Stimulated activated CD4-positive, alpha-beta T cell treated with anti-CD3 and anti-CD28 coated beads, Interleukin-4, amount 100 ng/mL, for 24 hours (primary cell): Measurements from ENCODE around the gene SRP14.
"Not testable (repeated sequence)": the region's sequence is repeated elsewhere in the genome, so short reads cannot be mapped to it uniquely, and the experiment has no call there.

Experiments
- DNase-seq: peaks from one replicate; pipeline ENCODE4 v3.0.0-alpha.2; 2020

SRP14 gene

DNA sequence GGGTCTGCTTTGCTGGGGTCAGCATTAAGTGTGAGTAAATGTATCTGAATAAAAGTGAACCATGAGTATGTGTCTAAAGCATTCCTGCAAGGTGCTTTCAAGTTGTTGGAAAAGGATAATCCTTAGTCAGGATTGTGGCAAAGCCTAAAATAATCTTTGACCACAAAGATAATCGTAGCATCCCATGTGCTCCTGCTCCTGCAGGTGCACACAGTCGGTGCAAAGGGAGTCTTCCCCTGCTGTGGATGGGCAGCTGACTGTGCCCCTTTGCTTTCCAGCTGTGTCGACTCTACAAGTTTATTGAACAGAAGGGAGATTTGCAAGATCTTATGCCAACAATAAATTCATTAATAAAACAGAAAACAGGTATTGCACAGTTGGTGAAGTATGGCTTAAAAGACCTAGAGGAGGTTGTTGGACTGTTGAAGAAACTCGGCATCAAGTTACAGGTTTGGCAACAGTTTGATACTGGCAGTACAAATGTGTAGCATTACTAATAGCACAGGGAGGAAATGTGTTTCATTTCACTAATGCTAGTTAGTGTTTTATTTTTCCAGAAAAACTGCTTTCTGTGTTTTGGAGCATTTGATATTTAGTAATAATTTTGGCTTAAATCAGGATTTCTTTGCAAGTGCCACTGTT, 22.6 kb downstream of the SRP14 start:
- DNase-seq: no peak

GRCh38 chr15:40014390-40014789, 24.6 kb downstream of the SRP14 start:
- no peak for DNase-seq

DNA sequence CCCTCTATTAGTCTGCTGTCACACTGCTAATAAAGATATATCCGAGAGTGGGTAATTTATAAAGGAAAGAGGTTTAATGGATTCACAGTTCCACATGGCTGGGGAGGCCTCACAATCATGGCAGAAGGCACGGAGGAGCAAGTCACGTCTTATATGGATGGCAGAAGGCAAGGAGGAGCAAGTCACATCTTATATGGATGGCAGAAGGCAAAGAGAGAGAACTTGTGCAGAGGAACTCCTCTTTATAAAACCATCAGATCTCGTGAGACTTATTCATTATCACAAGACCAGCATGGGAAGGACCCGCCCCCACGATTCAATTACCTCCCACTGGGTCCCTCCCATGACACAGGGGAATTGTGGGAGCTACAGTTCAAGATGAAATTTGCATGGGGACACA, 25.6 kb downstream of the SRP14 start:
- not testable (repeated sequence) for DNase-seq

DNA sequence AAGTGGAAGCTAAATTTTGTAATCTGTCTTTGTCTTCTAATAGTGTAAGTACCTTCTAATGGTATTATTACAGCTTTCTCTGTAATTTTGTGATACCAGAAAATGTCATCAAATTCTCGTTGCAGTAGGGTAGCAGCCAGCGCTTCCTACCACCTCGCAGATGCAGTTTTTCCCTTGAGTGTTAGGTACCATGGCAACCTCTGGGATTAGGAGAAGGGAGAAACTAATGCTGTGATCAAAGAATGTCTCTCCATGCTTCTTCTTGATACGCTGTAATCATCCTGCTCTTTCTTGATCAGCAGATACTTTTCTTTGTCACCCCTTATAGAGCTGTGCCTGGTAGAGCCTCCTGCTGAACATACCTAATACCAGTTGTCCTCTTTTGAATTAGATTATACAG, 27.7 kb downstream of the SRP14 start:
- no peak for DNase-seq

GRCh38 chr15:40010686-40011085, 28.3 kb downstream of the SRP14 start:
- no peak for DNase-seq

DNA sequence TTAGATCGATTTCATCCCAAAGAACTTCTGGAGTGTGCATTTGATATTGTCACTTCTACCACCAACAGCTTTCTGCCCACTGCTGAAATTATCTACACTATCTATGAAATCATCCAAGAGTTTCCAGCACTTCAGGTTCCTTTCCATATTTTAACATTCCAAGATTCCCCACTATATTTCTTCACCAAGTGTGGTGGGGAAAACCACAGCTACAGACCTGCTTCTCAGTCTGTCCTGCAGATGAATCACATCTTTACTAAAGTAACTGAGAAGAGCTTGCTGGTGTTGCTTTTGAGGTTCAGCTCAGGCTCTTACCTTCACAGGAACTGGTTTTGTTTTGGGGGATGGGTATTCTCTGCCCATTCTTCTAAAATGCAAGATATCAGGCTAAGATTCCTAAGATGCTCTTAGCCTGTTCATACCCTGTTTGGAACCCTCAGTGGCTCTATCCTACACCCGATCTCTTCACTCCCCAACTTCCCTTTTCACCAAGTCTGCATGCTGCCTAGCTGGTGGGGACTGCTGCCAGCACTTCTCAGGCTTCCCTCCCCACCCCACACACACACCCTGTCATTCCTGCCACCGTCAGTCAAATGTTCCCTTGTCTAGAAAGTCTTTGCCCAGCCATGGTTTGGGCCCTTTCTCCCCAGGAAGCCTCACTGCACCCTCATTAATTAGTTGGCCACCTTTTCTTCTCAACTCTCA, 30.8 kb downstream of the SRP14 start:
- no peak for DNase-seq

DNA sequence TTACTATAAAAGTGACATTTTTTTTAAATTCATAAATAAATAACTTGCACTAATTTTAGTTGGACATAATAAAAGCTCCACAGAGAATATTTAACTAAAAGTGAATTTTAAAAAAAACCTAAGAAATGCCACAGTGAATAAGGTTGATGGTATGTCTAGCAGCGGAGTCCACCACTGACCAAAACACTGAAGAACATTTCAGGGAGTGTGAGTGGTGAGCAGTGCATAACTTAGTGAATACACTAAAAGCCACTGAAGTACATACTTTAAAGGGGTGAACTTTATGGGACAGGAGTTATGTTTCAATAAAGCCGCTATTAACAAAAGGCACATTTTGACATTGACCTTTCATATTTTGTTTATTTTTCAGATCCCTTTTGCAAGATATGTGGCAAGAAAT, 32.3 kb downstream of the SRP14 start:
- DNase-seq: no peak

DNA sequence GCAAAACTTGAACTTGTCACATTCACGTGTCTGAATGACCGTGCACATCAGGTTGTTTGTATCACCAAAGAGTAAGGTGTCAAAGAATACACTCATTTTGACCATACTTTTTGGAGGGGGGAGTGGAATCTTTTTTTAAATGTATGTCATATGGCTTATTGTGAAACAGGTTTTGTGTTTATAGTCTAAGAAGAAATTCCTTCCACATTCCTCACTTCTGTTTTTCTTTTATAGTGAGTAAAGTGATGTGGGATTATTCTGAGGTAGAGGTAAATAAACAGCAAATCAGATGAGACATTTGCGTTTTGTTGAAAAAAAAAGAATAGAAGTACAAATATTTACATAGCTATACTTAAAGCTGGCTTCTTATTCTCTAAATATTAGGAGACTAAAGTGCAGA, 33.0 kb downstream of the SRP14 start:
- no peak for DNase-seq

DNA sequence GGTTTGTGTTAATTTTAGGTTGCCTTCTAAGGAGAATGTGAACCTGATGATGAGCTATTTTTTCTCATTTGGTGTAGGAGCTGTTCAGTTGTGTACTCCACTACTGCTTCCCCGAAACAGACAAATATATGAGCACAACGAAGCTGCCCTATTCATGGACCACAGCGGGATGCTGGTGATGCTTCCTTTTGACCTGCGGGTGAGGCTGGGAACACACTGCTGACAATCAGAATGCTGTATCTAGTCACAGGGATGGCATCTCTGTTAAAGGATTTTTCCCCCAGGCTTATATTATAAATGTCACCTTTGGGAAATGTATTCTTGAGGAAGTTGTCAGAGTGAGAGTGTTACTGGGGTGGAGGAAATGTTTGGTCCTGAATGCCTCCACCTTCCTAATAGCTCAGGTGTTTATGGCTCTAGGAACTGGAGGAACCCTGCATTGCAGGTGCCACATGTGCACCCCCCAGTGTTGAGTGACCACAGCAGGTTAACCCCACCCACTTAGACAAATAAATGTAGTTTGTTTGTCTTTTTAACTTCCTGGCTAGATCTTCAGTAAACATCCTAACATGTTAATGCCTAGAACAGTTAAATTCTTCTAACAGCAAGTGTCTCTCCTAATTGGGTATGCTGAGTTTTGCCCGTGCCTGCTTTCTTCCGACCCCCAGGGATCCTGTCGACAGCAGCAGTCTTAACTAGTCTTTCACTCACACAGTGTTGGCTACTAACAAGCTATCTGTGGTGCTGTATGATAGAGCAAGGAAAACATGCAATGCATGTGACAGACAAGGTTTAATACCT, 35.7 kb downstream of the SRP14 start:
- DNase-seq: no peak

- DNase-seq: no peak
Measured at GRCh38 chr15:40002295-40002694, 36.7 kb downstream of the SRP14 start.

DNA sequence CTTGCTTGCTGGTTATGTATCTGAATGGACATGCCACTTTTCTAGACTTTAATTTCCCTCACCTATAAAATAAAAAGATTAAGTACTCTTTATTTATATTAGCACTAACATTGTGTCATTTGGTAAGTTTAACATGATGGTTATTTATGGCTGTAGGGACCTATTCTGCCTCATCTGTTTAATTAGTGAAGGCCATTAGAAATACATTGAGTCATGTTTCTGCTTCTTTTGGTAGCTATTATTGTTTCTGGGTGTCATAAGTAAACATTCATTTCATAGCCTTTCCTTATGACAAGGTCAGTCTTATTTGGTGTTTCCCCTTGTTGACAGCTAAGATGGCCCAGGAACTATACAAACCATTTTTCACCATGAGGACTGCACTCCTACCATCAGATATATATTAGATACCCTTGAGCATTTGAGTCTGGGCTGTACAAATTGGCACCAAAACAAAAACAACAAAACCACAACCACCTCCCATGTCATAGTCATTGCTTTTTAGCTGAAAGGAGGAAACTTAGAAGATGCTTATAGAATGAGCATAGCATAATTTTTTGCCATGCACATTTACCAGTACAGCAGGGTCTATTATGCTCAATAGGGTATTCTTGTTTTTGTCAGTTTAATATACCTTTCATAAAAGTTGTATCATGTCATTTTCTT, 39.3 kb downstream of the SRP14 start:
- DNase-seq: no peak

GRCh38 chr15:39998511-39999077, 40.4 kb downstream of the SRP14 start:
- no peak for DNase-seq

- DNase-seq: no peak
Measured at GRCh38 chr15:39997639-39998038, 41.3 kb downstream of the SRP14 start.

- DNase-seq: no peak
Measured at GRCh38 chr15:39997031-39997430, 42.0 kb downstream of the SRP14 start.

GRCh38 chr15:39996228-39996627, 42.8 kb downstream of the SRP14 start:
- not testable (repeated sequence) for DNase-seq

DNA sequence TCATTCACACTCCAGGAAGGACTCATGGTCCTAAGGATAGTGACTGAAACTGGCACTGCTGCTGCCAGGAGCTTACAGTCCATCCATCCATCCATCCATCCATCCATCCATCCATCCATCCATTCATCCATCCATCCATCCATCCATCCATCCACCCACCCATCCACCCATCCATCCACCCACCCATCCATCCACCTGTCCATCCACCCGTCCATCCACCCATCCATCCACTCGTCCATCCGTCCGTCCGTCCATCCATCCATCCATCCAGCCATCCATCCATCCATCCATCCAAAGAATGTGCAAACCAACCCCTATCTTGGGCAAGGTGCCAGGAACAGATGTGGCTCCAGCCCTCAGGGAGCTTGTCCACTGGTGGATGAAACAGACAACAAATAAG, 46.0 kb downstream of the SRP14 start:
- not testable (repeated sequence) for DNase-seq

GRCh38 chr15:39990706-39991105, 48.3 kb downstream of the SRP14 start:
- DNase-seq: no peak

GRCh38 chr15:39987821-39988220, 51.2 kb downstream of the SRP14 start:
- no peak for DNase-seq
